MM.1S (cell line): ENCODE results near the gene NAA20.

ENCODE experiments used
- DNase-seq: peaks from one replicate; pipeline ENCODE4 v3.0.0-alpha.2; 2015
- H2AFZ ChIP-seq: fragments of 300-600 bp; sonication (generic); 2 replicates; pipeline ENCODE4 v1.6.0; 2016; ENCODE audit warnings: antibody characterized with exemption, low read length
- H3F3A ChIP-seq: fragments of 300-600 bp; sonication (generic); 2 replicates; pipeline ENCODE4 v1.6.1; 2016; ENCODE audit warnings: mild to moderate bottlenecking, antibody characterized with exemption, low read length, moderate library complexity, mixed read lengths; ENCODE audit not compliant: insufficient read depth
- H3K27ac ChIP-seq: fragments of 300-600 bp; sonication (generic); 2 replicates; pipeline ENCODE4 v1.5.1; 2016; ENCODE audit warnings: mild to moderate bottlenecking, low read length
- H3K27me3 ChIP-seq: fragments of 300-600 bp; sonication (generic); replicated peaks from 2 replicates; pipeline ENCODE4 v1.6.0; 2016; ENCODE audit warnings: low read length; ENCODE audit not compliant: insufficient read depth
- H3K36me3 ChIP-seq: fragments of 300-600 bp; sonication (generic); replicated peaks from 2 replicates; pipeline ENCODE4 v1.6.1; 2016; ENCODE audit warnings: mild to moderate bottlenecking, low read length, mixed read lengths; ENCODE audit not compliant: insufficient read depth
- H3K4me1 ChIP-seq: fragments of 300-600 bp; sonication (generic); 2 replicates; pipeline ENCODE4 v1.6.1; 2016; ENCODE audit warnings: low read length, mixed read lengths
- H3K4me2 ChIP-seq: fragments of 300-600 bp; sonication (generic); 2 replicates; pipeline ENCODE4 v1.6.0; 2016; ENCODE audit warnings: low read depth, low read length
- H3K4me3 ChIP-seq: fragments of 300-600 bp; sonication (generic); 2 replicates; pipeline ENCODE4 v1.5.1; 2016; ENCODE audit warnings: low read length, mixed read lengths
- H3K79me2 ChIP-seq: fragments of 300-600 bp; sonication (generic); 2 replicates; pipeline ENCODE4 v1.6.1; 2016; ENCODE audit warnings: mixed run types, low read length, mixed read lengths
- H3K9ac ChIP-seq: fragments of 300-600 bp; sonication (generic); 2 replicates; pipeline ENCODE4 v1.6.1; 2016; ENCODE audit warnings: low read length, mixed read lengths
- H3K9me2 ChIP-seq: fragments of 300-600 bp; sonication (generic); replicated peaks from 2 replicates; pipeline ENCODE4 v1.6.1; 2016; ENCODE audit warnings: mild to moderate bottlenecking, low read length, mixed read lengths; ENCODE audit not compliant: insufficient read depth
- H3K9me3 ChIP-seq: fragments of 300-600 bp; sonication (generic); replicated peaks from 2 replicates; pipeline ENCODE4 v1.6.1; 2016; ENCODE audit warnings: mild to moderate bottlenecking, low read length, mixed read lengths; ENCODE audit not compliant: insufficient read depth
- H4K20me1 ChIP-seq: fragments of 300-600 bp; sonication (generic); 2 replicates; pipeline ENCODE4 v1.6.1; 2016; ENCODE audit warnings: mild to moderate bottlenecking, low read length, moderate library complexity, mixed read lengths; ENCODE audit not compliant: insufficient read depth
- EZH2 ChIP-seq: fragments of 300-600 bp; sonication (generic); optimal IDR thresholded peaks from 2 replicates; pipeline ENCODE3; 2017; ENCODE audit warnings: low read depth, mild to moderate bottlenecking, antibody characterized with exemption, low read length, mixed read lengths
- EZH2phosphoT487 ChIP-seq: fragments of 300-600 bp; sonication (generic); IDR thresholded peaks from 2 replicates; pipeline ENCODE4 v1.6.1; 2018; ENCODE audit warnings: antibody characterized with exemption, low read length
- TF ChIP-seq, protein P1 (sequence below): fragments of 300-600 bp; sonication (generic); IDR thresholded peaks from 2 replicates; pipeline ENCODE4 v1.5.1; 2016; ENCODE audit warnings: antibody characterized with exemption, low read length, mixed read lengths

NAA20 gene

DNA sequence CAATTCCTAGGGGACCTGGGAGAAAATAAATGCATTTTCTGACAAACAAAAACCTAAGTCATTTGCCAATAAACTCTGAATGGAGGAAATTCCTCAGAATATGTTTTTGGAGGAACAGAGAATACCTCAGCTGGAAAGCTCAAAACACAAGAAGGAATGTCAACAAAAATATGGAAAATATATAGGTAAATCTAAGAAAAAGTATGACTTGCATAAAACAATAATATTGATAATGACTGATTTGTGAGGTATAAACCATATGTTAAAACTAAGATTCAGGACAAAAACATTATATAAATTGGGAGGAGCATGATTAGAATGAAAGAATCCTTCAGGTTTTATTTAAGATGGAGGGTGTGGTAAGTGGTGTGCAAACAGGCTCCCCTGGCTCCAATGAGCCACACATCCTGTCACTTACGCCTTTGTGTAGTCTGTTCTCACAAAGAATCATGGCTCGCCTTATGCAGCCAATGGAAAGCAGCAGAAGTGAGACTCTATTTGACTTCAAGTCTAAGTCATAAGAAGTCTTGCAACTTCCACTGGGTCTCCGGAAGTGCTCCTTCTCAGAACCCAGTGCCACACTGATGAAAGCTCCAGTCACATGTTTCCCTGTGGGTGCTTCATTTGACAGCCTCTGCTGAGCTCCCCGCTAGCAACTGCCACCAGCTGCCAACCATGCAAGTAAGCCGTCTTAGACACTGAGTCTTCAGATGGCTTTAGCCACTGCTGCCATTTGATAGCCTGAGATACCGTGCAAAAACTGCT lies 43.3 kb downstream of the NAA20 start:
- no peaks in the 10 kb centered on the region for H3K9me2 ChIP-seq
- H3K4me2 ChIP-seq: no peak overlapping the region
- no peak overlapping the region for H3K27ac ChIP-seq
- DNase-seq: no peak
- no peaks in the 10 kb centered on the region for H3K27me3 ChIP-seq
- H3K9ac ChIP-seq: no peak overlapping the region
- H2AFZ ChIP-seq: no peak overlapping the region
- H3K36me3 ChIP-seq: no peaks in the 10 kb centered on the region
- no peaks in the 10 kb centered on the region for H3K79me2 ChIP-seq
- 0 out of 2 replicates have a peak, but pooled peaks cover 8% of the 10 kb centered on the region for H3K4me1 ChIP-seq
- no peaks in the 10 kb centered on the region for H3F3A ChIP-seq
- H3K9me3 ChIP-seq: no peaks in the 10 kb centered on the region
- no peak overlapping the region for H3K4me3 ChIP-seq
- no peaks in the 10 kb centered on the region for H4K20me1 ChIP-seq
- no peak for TF ChIP-seq EZH2phosphoT487
- TF ChIP-seq EZH2: no peak

- no peaks in the 10 kb centered on the region for H3K9me3 ChIP-seq
- no peaks in the 10 kb centered on the region for H3K4me1 ChIP-seq
- no peak overlapping the region for H3K4me2 ChIP-seq
- TF ChIP-seq EZH2phosphoT487: no peak
- TF ChIP-seq, protein P1, sequence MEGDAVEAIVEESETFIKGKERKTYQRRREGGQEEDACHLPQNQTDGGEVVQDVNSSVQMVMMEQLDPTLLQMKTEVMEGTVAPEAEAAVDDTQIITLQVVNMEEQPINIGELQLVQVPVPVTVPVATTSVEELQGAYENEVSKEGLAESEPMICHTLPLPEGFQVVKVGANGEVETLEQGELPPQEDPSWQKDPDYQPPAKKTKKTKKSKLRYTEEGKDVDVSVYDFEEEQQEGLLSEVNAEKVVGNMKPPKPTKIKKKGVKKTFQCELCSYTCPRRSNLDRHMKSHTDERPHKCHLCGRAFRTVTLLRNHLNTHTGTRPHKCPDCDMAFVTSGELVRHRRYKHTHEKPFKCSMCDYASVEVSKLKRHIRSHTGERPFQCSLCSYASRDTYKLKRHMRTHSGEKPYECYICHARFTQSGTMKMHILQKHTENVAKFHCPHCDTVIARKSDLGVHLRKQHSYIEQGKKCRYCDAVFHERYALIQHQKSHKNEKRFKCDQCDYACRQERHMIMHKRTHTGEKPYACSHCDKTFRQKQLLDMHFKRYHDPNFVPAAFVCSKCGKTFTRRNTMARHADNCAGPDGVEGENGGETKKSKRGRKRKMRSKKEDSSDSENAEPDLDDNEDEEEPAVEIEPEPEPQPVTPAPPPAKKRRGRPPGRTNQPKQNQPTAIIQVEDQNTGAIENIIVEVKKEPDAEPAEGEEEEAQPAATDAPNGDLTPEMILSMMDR: no peak
- no peak for TF ChIP-seq EZH2
- no peaks in the 10 kb centered on the region for H3K79me2 ChIP-seq
- no peak overlapping the region for H3K27ac ChIP-seq
- no peak overlapping the region for H3K9ac ChIP-seq
- H3K27me3 ChIP-seq: no peaks in the 10 kb centered on the region
- H3K36me3 ChIP-seq: no peaks in the 10 kb centered on the region
- H3K4me3 ChIP-seq: no peak overlapping the region
- no peaks in the 10 kb centered on the region for H4K20me1 ChIP-seq
- DNase-seq: no peak
- H3K9me2 ChIP-seq: no peaks in the 10 kb centered on the region
- no peaks in the 10 kb centered on the region for H3F3A ChIP-seq
- H2AFZ ChIP-seq: no peak overlapping the region
These were observed 47.0 kb downstream of the NAA20 start for GRCh38 chr20:20063941-20064702.

DNA sequence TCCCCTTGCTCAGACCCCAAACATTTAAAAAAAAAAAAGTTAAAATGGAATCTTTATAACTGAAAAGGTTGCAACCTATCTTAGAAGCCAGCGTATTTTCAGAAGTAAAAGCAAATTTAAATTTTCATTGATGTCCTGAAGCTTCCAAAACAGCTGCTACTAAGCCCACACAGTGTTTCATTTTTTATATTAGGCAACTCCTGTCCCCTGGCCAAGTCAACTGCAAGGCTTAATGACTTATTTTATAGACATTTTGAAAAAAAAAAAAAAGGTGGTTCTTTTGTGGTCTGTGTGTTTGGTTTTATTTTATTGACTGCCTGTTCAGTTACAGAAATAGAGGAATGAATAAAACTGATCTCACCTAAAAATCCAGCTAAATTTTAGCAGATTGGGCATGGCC lies 48.2 kb downstream of the NAA20 start:
- Histone ChIP-seq H3K36me3 (no peaks in the 10 kb centered on the region), H3K4me1 (no peaks in the 10 kb centered on the region), H3K79me2 (no peaks in the 10 kb centered on the region), H3K4me2 (no peak overlapping the region), H3F3A (no peaks in the 10 kb centered on the region), H3K9ac (no peak overlapping the region), H4K20me1 (no peaks in the 10 kb centered on the region), H3K27ac (no peak overlapping the region), H3K27me3 (no peaks in the 10 kb centered on the region), H3K4me3 (no peak overlapping the region), H3K9me2 (no peaks in the 10 kb centered on the region), H3K9me3 (no peaks in the 10 kb centered on the region), H2AFZ (no peak overlapping the region)
- DNase-seq: no peak
- TF ChIP-seq EZH2 (no peak), EZH2phosphoT487 (no peak)
- TF ChIP-seq, protein P1: no peak
